Right forelimb (tissue), 1 donor: ENCODE results near the gene PLXNC1.

ENCODE experiments used
- DNase-seq: peaks from one replicate; pipeline ENCODE4 v3.0.0-alpha.2; 2018

Gene PLXNC1

DNA sequence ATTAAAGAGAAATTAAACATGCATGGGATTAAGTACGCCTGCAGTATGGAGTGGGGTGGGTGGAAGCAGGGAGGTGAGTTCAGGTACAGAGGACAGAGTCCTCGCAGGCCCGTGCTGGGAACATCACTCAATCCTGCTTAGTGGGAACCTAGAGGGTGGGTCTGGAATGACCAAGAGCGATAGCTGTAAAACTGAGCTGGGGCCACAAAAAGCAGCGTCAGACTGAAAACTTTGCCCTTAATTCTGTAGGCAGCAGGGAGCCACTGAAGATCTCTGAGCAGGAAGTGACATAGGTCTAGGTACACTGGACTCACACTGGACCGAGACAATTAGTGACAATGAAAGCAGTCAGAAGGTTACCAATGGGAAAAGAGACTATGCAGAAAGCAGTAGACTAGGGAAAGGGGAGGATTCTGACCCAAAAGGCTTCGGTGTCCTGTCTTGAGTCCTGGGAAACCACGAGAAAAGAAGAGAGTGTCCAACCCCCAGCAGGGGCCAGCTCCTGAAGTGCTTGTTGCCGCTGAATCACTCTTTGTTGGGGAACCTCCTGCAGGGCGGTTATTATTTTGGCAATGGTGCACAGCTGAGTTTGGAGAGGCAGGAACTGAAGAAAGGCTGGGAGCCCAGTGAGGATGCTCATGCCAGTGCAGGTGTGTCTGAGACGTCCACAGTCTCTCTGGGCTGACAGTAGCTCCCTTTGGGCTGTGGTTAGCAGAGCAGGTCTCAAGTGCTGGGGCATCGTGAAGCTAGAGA is 97.4 kb downstream of the PLXNC1 start:
- DNase-seq: no peak

DNA sequence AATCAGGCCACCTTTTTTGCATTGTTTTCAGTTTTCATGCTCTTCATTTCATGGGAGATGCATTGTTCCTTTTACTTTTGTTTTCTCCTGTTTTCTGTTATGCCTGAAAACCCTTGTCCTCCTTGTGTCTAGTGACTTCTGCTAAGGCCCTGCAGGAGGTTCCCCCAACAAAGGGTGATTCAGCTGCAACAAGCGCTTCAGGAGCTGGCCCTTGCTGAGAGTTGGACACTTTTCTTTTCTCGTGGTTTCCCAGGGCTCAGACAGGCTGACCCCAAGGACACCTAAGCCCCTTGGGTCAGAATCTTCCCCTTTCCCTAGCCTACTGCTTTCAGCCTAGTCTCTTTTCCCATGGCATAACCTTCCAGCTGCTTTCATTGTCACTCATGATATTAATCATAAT is 98.9 kb downstream of the PLXNC1 start:
- no peak for DNase-seq

DNA sequence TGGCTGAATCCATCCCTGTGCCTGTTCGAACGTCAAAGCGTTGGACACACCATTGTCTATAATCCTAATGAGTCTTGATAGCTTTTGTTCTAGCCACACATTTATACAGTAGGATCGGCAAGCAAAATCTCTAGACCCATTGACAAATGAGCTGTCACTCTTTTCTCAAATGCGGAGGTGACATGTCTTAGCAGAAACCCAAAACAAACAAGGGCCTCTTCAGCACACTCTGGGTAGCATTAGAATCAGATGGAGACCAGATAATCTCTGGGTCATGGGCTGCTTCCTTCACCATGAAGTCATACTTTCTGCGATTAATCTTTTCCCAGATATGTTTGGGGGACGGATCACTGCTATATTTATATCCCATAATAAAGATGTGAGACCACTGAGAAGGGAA is 100.2 kb downstream of the PLXNC1 start:
- no peak for DNase-seq

GRCh38 chr12:94250130-94250529 is 101.8 kb downstream of the PLXNC1 start:
- DNase-seq: no peak

DNA sequence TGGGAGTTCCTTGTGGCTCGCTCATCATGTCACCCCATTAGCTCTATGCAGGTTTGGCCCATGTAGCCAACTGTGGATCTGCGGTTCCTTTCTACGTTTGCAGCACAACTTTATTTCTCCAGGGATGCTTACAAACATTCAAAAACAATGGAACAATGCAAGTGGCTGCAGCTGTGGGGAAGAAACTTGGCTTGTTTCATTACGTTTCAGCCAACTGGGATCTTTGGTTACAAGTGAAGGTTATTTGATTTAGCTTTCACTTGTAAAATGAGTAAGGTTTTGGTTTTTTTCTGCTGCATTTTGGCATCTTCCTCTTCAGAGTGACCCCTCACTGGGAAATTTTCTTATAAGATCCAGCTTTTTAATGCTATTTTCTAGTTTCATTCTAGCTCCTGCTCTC is 105.9 kb downstream of the PLXNC1 start:
- DNase-seq: no peak

GRCh38 chr12:94255006-94255405 is 106.6 kb downstream of the PLXNC1 start:
- no peak for DNase-seq

DNA sequence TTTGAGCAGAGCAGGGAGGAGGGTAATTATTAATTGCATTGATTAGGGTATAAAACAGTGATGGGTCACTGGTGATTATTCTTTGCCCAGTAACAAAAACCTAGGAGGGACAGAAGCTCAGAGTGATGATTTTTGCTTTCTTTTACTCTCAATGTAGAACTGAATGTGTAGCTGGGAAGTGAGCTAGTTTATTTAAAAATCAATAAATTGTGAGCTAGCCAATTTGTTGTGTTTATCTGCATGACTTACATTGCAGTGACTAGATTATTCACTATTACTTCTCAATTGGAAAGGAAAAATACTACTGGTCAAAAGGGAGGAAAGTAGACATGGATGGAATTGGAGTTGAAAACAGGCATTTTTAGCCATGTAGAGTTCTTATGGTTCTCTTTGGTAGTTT is 107.1 kb downstream of the PLXNC1 start:
- DNase-seq: no peak

DNA sequence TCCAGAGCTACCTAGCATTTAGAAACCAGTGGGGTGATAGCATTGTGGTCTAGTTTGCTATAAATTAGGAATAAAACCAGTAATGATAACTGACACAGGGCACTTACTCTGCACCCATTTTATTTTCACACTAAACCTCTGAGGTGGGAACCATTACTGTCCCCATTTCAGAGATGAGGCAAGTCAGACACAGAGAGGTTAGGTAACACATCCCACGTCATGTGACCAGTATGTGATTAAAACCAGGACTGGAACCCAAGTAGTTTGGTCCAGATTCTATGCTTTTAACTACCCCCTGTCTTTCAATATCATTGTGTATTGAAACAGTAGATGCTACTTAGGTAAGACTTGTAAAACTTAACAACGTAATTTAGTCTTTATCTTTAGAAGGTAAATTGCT is 110.2 kb downstream of the PLXNC1 start:
- no peak for DNase-seq

- DNase-seq: no peak
Measured at GRCh38 chr12:94260017-94260416, 111.6 kb downstream of the PLXNC1 start.

- no peak for DNase-seq
Measured at GRCh38 chr12:94260717-94261116, 112.3 kb downstream of the PLXNC1 start.

DNA sequence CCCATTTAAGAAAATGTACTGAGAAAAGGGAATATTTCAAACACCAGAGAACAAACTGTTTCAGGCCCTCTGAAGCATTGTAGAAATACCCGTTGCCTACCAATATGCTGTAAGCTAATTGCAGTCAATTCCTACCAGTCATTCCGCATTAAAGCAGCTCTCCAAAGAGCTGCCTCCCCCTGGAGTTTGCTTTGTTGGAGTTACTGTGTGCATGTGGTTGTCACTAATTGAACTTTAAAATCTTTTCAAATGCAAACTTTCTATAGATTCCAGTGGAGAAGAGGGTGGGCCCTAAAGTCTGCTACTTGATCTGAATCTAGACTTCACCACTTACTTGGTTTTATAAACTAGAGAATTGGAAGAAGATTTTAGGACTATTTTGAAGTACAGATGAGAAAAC is 112.7 kb downstream of the PLXNC1 start:
- DNase-seq: no peak

DNA sequence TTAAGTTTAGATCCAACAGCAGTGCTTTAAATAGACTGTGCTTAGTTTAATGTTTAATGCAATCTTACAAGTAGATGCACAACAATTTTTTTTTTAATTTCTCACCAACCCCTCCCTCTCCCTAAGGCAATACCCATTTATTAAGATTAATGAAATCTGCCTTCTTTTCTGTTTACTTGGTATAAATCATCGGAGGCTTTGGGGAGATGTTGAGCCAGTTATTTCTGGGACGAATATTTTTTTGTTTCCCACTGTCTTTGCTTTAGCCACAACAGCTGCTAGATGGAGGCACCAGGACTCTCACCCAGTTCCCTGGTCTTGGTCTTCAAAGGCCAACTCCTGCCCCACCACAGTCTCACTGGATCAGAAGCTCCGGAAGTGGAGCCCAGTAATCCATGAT is 113.4 kb downstream of the PLXNC1 start:
- no peak for DNase-seq

GRCh38 chr12:94262228-94263010 is 114.0 kb downstream of the PLXNC1 start:
- peak; percentile 87 for DNase-seq

- no peak for DNase-seq
Measured at GRCh38 chr12:94263011-94263811, 114.8 kb downstream of the PLXNC1 start.

DNA sequence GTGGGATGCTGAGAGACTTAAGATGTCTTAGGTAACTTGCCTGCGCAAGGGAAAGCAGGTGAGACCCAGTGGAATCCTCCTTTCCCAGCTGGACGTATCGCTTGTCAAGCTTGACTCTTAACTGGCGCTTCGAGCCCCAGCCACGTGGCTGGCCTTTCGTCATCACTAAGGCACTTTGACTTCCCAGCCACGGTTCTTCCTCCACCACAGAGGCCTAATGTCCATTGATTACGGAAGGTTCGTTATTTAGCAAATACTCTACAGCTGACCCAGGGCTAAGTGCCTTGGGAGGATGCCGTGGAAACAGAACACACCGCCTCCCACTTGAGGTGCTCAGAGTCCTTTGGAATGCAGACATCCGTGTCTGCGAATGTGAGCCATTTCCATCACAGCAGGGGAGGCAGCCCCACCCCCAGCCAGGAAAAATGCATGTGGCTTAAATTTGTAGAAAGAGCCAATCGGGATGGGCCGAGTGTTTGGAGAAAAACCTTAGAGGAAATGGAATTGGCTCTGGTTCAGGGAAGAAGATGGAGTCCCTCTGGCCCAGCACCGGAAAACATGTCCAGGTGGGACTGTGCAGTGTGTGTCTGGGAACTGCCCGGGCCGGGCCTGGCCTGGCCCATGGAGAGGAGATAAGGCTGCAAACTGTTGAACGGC is 115.7 kb downstream of the PLXNC1 start:
- DNase-seq: peak; percentile 84

DNA sequence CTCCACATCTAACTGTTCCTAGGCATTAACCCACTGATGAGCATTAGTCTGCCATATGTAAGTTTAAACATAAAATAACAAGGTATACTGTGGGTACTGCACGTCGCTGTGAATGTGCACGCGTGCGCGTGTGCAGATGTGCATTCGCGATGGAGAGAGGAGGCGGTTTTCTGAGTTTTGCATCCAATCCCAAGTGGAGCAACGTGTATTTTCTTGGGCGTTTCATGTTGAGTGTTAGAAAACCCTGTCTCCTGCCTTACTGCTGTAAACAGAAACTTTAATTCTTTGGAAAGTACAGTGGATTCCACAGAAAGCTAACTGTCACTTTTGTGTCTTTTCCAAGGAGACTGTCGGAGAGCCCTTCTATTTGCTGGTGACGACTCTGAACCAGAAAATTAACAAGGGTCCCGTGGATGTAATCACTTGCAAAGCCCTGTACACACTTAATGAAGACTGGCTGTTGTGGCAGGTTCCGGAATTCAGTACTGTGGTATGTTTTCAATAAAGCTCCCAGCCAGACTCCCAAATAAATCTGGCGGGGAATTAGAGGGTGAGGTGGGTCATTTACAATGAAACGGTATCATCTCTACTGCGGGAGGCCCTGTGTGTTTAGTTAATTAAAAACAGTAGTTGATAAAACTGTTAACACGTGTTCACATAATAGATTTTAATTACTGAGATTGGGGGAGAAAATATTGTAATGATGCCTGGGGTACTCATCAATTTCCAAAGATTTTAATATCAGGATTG is 116.5 kb downstream of the PLXNC1 start:
- peak; percentile 58 for DNase-seq

DNA sequence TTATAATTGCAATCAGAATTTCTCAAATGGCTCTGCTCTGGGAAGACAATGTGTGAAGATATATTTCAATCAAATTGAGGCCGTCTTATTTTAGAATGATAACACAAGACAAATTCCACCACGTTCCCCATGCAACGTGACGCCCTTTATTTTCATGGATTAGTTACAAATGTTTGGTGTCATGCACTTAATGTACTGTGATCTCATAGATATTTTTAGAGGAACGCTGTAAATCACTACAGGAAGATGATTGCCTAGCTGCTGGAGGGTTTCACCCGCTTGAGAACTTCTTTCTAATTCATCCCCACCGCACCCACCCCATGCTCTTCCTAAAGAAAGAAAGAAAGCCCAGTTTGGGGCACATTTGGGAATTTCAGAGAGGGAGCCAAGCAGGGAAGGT is 117.2 kb downstream of the PLXNC1 start:
- no peak for DNase-seq

DNA sequence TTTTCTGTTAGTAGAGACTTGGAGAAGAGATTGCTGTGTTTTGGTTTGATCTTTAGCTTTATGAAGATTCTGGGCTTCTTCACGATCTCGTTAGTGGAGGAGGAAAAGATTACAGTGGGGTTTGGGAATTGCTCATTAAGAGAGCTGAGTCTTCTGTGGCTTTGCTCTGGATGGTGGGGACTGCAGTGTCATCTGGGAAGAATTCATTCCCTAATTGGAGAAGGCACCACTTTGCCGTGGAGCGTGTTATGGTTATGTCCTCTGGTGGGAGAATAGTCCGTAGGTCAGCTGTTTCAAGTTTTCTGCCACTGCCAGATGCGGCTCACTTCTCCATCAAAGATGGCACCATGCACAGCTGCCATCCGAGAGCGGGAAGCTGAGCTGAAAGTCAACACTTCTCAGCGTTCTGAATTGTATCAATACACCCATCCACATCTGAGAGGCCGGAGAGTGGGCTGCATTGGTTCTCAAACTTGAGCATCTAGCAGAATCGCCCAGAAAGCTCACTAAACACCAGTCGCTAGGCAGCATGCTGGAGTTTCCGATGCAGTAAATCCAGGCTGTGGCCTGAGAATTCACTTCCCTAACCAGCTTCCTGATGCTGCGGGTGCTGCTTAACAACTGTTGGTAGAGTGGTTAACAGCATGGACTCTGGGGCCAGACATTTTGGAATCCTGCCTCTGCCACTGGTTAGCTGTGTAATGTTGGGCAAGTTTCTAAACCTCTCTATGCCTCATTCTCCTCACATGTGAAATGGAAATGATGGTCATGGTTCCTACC is 117.8 kb downstream of the PLXNC1 start:
- no peak for DNase-seq

DNA sequence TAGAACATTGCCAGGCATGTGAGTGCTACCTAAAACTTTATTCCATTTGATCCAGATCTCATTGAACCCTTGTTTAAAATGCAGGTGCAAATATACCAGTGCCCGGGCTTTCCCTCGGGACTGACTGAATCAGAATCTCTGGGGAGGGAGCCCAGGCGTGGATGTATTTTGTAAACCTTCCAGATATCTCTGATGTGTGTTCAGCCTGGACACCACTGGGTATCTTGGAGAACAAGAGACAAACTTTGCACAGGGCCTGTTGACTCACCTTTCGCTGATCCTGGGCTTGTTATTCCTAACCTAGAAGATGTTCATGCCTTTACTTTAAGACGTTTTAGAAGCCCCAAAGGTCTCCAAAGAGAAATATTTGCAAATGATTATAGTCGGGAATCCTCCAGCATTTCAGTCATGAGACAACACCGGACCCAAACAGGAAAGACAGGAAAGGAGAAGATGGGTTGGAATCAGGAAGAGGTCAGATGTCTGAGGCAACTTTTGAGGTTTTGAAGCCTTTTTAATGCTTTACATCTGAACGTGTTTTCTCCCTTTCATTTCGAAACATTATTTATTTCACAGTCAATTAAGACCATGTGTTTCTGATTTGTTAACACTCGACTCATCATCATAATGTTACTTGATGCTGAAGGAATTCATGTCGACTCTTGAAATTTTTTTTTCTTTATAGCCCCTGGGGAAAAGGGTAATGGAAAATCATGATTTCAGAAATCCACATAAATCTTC is 118.6 kb downstream of the PLXNC1 start:
- DNase-seq: no peak

DNA sequence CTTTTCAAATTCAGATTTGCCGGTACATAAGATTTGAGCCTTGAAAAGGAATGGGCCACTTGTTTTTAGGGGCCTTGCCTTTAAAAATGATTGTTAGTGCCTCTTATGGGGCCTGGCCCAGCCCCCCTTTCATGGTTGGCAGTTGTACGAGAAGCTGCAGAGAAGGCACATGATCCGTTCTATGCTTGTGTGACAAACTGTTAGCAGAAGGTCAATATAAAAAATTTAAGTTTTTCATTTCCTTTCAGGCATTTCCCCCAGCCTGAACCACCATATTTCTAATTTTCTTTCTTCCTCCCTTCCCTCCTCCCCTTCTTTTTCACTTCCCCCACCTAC is 119.1 kb downstream of the PLXNC1 start:
- DNase-seq: peak; percentile 53

GRCh38 chr12:94267921-94268471 is 119.6 kb downstream of the PLXNC1 start:
- DNase-seq: no peak
